Pancreas (tissue), 10 donors: ENCODE results near the gene RBBP4. TPM values are rescaled to one million over a fixed set of nuclear protein-coding genes. Genes with fewer than 3 reads are reported as not detected.

ENCODE experiments used
- ATAC-seq, 4 donors: fragments of 200-7000 bp; cut with Tn5 transposase; one replicate each; pipeline versions ENCODE4 v1.8.0 to v1.9.1; 2020; ENCODE audit warnings: mild to moderate bottlenecking in 4 of 4, moderate library complexity in 4 of 4
- DNase-seq, 6 donors: peaks; one replicate each; pipeline ENCODE4 v3.0.0-alpha.2; 2020
- FAIRE-seq: peaks from 2 replicates; lab custom pipeline; 2012; peaks lifted over from hg19 to GRCh38; lab: Jason Lieb, UNC
- H3K27ac ChIP-seq, 4 donors: fragments of 200-600 bp; sonication (generic); 1 replicate in 3 of 4; 2 replicates in 1 of 4; pipeline versions ENCODE4 v1.5.0 to v1.8.0; 2020
- H3K27me3 ChIP-seq, 4 donors: fragments of 200-600 bp; one replicate each; pipeline ENCODE4 v1.8.0; 2021
- H3K36me3 ChIP-seq, 3 donors: fragments of 200-600 bp; sonication (generic) in 1 of 3; one replicate each; pipeline versions ENCODE4 v1.5.0 to v1.8.0; 2020 to 2021
- H3K4me1 ChIP-seq, 3 donors: fragments of 200-600 bp; one replicate each; pipeline ENCODE4 v1.8.0; 2021
- H3K4me3 ChIP-seq, 4 donors: fragments of 200-600 bp; sonication (generic) in 2 of 4; one replicate each; pipeline versions ENCODE4 v1.5.0 to v1.8.0; 2020 to 2021
- H3K9me3 ChIP-seq, 4 donors: fragments of 200-600 bp; one replicate each; pipeline ENCODE4 v1.8.0; 2021
- WGBS, 2 donors: extraction: QIAGEN DNeasy Blood & Tissue Kit; methylation state at CpG; one replicate each; pipeline ENCODE4 v1.1.7; 2013; 5-methylcytosine and 5-hydroxymethylcytosine counted together
- intact Hi-C, 3 donors: fragments of 100-400 bp; cut with DNase I; formaldehyde crosslinking; loops; one replicate each; pipeline versions ENCODE4 v1.11.1 to v1.14.2; 2022
- polyA plus RNA-seq, 2 donors: library from polyadenylated mRNA; stranded (reverse); fragments of 200-250 nt; gene quantifications; one replicate each; pipeline ENCODE4 v1.2.3, GENCODE V29; 2013
- total RNA-seq, 6 donors: library from RNA; stranded (reverse); fragmentation: NEBNext Ultra II Directional in 4 of 6; extraction: Animal tissue kit (Norgen Biotek cat#: 25700) in 4 of 6; gene quantifications; one replicate each; pipeline versions ENCODE4 v1.2.1 to v1.2.4, GENCODE V29; 2021 to 2023
- TF ChIP-seq, protein P1 (sequence below), 4 donors: fragments of 200-600 bp; sonication (generic) in 3 of 4; IDR thresholded peaks; one replicate each; pipeline versions ENCODE4 v1.5.0 to v1.8.0; 2021; ENCODE audit warnings: antibody characterized with exemption in 4 of 4
- donor health status: healthy with polysubstance abuse.
- donor health status: DM: no; HTN: no; CAD: no; lungs with moderate emphysema.
- donor health status: DM: no; HTN: no; CAD: no.
- donor health status: control.
- donor health status: control.
- donor health status: Bipolar disorder and iron deficiency.
- donor health status: DM: yes; HTN: yes; CAD: no.
- donor health status: DM: no; HTN: no; CAD: no.
- donor health status: DM: no; HTN: no; CAD: no.
- donor health status: DM: yes; HTN: yes; CAD: no.

Gene RBBP4
- total and polyA plus RNA-seq, 8 donors = 19.7 to 115 (median 62.9) TPM

DNA sequence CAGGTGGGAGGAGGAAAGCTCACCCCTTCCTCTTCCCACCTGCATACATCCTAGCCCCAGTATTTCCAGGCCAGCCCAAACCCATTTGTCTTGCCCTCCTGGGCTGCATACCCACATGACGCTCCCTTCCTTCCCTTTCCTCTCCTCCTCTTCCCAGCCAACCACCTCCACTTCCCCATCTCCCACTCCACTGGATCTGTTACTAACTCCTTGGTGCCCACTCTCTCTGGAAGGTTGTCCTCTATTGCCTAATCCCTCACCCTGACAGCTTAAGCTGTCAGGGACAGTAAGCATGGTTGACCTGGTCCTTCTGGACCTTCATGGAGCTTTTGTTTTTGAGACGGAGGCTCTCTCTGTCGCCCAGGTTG lies 74.6 kb downstream of the RBBP4 start:
- Histone ChIP-seq H3K27me3 (no peaks in the 10 kb centered on the region), H3K9me3 (no peaks in the 10 kb centered on the region), H3K36me3 (no peaks in the 10 kb centered on the region), H3K4me1 (no peaks in the 10 kb centered on the region), H3K27ac (no peak overlapping the region), H3K4me3 (no peak overlapping the region)
- FAIRE-seq (no peak), ATAC-seq (no peak), DNase-seq (no peak)
- 93% methylated on average over 3 of the region's 3 CpGs for WGBS, 2 donors
- intact Hi-C loops = no loop called here
- TF ChIP-seq, protein P1, sequence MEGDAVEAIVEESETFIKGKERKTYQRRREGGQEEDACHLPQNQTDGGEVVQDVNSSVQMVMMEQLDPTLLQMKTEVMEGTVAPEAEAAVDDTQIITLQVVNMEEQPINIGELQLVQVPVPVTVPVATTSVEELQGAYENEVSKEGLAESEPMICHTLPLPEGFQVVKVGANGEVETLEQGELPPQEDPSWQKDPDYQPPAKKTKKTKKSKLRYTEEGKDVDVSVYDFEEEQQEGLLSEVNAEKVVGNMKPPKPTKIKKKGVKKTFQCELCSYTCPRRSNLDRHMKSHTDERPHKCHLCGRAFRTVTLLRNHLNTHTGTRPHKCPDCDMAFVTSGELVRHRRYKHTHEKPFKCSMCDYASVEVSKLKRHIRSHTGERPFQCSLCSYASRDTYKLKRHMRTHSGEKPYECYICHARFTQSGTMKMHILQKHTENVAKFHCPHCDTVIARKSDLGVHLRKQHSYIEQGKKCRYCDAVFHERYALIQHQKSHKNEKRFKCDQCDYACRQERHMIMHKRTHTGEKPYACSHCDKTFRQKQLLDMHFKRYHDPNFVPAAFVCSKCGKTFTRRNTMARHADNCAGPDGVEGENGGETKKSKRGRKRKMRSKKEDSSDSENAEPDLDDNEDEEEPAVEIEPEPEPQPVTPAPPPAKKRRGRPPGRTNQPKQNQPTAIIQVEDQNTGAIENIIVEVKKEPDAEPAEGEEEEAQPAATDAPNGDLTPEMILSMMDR (IDR thresholded peaks at IDR 0.05) = no peak

DNA sequence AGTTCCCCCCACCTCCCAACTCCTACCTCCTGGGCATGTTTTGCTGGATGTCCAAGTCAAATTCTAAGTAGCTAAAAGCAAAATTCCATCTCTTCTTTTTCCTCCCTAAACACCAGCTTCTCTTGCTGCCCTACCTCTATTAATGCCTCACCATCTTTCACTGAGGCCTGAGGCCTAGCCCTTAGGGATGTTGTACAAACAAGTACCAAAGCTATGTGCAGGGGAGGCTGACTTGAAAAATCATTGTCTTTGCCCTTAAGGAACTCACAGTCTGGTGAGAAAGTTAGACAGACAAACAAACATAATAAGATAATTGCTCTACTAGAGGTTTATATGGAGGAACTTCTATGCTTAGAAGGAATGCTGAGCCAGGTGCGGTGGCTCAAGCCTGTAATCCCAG lies 76.9 kb downstream of the RBBP4 start:
- H3K4me1 ChIP-seq = no peaks in the 10 kb centered on the region
- TF ChIP-seq, protein P1 (IDR thresholded peaks at IDR 0.05) = no peak
- no peaks in the 10 kb centered on the region for H3K9me3 ChIP-seq
- no peak for ATAC-seq
- no peaks in the 10 kb centered on the region for H3K27me3 ChIP-seq
- WGBS, 2 donors = 95 to 100% methylated on average over 1 of the region's 1 CpG
- H3K27ac ChIP-seq = no peak overlapping the region
- DNase-seq = no peak
- intact Hi-C loops = no loop called here
- no peak for FAIRE-seq
- no peak overlapping the region for H3K4me3 ChIP-seq
- no peaks in the 10 kb centered on the region for H3K36me3 ChIP-seq

DNA sequence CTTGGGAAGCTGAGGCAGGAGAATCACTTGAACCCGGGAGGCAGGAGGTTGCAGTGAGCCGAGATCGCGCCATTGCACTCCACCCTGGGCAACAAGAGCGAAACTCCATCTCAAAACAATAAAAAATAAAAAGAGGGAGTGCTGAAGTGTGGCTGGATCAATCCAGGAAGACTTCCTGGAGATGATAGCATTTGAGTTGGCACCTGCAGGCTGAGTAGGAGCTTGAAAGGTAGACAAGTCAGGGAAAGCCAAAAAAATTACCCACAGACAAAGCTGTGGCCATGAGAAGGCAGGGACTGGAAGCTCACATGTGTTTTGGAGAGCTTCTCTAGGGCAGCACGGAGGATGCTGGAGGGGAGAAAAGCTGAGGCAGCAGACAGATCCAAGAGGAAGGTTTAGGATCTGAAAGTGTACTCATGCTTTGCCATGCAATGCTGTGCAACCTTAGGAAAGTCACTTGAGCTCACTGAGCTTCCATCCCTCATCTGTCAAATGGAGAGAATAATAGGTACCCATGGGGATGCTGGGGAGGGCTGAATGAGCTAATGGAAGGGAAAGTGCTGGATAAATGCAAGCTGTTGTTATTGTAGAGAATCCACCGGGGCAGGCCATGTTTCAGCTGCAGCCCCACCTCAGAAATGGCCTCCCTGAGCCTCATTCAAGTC lies 77.5 kb downstream of the RBBP4 start:
- intact Hi-C loops = no loop called here
- ATAC-seq = no peak
- WGBS, 2 donors = 90 to 91% methylated on average over 7 of the region's 7 CpGs

DNA sequence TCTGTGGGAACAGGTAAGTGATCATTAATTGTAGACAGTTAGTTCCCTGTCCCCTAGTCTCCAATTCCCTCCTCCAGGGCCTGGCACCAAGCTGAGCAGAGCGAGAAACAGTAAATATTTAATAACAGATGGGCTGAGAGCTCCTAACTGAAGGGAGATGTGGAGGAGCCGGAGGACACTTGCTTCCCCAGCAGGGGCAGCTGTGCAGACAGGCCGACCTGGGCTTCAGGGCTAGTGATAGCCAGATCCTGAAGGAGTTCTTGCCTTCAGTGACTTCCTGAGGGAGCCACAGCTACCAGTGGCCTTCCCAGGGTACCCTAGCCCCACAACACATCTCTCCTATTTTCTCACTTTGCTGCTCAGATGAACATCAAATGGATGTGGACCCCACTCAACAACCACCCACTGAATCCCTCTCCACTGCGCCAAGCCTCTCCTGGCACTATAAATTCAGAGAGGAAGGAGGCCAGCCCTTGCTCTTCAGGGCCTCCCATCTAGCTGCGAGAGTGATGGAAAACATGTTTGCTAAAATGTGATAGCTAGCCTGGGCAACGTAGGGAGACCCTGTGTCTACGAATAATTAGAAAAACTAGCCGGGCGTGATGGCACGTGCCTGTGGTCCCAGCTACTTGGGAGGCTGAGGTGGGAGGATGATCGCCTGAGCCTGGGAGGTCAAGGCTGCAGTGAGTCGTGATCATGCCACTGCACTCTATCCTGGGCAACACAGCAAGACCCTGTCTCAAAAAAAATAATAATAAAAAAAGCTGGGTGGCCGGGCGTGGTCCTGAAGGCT lies 78.4 kb downstream of the RBBP4 start:
- intact Hi-C loops = no loop called here
- DNase-seq (no peak), ATAC-seq (no peak), FAIRE-seq (no peak)
- 77% methylated on average over 14 of the region's 14 CpGs for whole genome bisulfite sequencing, 2 donors
- Histone ChIP-seq H3K9me3 (no peaks in the 10 kb centered on the region), H3K4me3 (no peak overlapping the region), H3K27me3 (no peaks in the 10 kb centered on the region), H3K36me3 (no peaks in the 10 kb centered on the region), H3K27ac (no peak overlapping the region), H3K4me1 (no peaks in the 10 kb centered on the region)
- TF ChIP-seq, protein P1 (IDR thresholded peaks at IDR 0.05) = no peak

More for the DNA sequence above, 77.5 kb downstream of the RBBP4 start:
- TF ChIP-seq, protein P1 (IDR thresholded peaks at IDR 0.05) = no peak
- H3K27me3 ChIP-seq = no peaks in the 10 kb centered on the region
- FAIRE-seq = no peak
- H3K4me3 ChIP-seq = no peak overlapping the region
- no peaks in the 10 kb centered on the region for H3K36me3 ChIP-seq
- H3K27ac ChIP-seq = no peak overlapping the region
- no peaks in the 10 kb centered on the region for H3K9me3 ChIP-seq
- H3K4me1 ChIP-seq = no peaks in the 10 kb centered on the region
- DNase-seq = no peak
